NB4 (cell line): ENCODE results near the gene SHB.

Experiments used
- CTCF ChIP-seq: IDR thresholded peaks from one replicate; pipeline ENCODE4 v1.5.1; 2012; ENCODE audit warnings: low read depth, low read length
- MYC ChIP-seq: IDR thresholded peaks from 2 replicates; pipeline ENCODE4 v1.6.1; 2011; ENCODE audit warnings: low read depth, low read length
- POLR2A ChIP-seq: IDR thresholded peaks from 2 replicates; pipeline ENCODE4 v1.6.1; 2011; ENCODE audit warnings: mild to moderate bottlenecking; ENCODE audit not compliant: insufficient read length; ENCODE audit errors: extremely low read depth

GRCh38 chr9:37908283-37908682, 160.7 kb downstream of the SHB start:
- TF ChIP-seq POLR2A (no peak), CTCF (no peak), MYC (no peak)
